GM19397 (cell line): ENCODE results near the gene WDFY3.
"Not testable (repeated sequence)": the region's sequence is repeated elsewhere in the genome, so short reads cannot be mapped to it uniquely, and the experiment has no call there.

Source experiments
- ATAC-seq: cut with Tn5 transposase; IDR thresholded peaks from one replicate; pipeline ENCODE4 v1.9.1; 2021; ENCODE audit warnings: mild to moderate bottlenecking, moderate library complexity; ENCODE audit not compliant: unreplicated experiment

The WDFY3 gene

GRCh38 chr4:84866295-84866694 lies 100.2 kb downstream of the WDFY3 start:
- ATAC-seq: no peak

GRCh38 chr4:84865600-84865999 lies 100.9 kb downstream of the WDFY3 start:
- ATAC-seq: no peak

GRCh38 chr4:84862064-84862463 lies 104.4 kb downstream of the WDFY3 start:
- no peak for ATAC-seq

GRCh38 chr4:84857296-84857695 lies 109.2 kb downstream of the WDFY3 start:
- no peak for ATAC-seq

GRCh38 chr4:84856468-84857049 lies 109.9 kb downstream of the WDFY3 start:
- ATAC-seq: no peak

GRCh38 chr4:84855774-84856173 lies 110.7 kb downstream of the WDFY3 start:
- ATAC-seq: no peak

- ATAC-seq: no peak
Observed at GRCh38 chr4:84852081-84852480, 114.4 kb downstream of the WDFY3 start.

- no peak for ATAC-seq
Observed at GRCh38 chr4:84849051-84849640, 117.3 kb downstream of the WDFY3 start.

- no peak for ATAC-seq
Observed at GRCh38 chr4:84848432-84848831, 118.1 kb downstream of the WDFY3 start.

- ATAC-seq: no peak
Observed at GRCh38 chr4:84847978-84848377, 118.5 kb downstream of the WDFY3 start.

- no peak for ATAC-seq
Observed at GRCh38 chr4:84846985-84847384, 119.5 kb downstream of the WDFY3 start.

GRCh38 chr4:84841435-84841834 lies 125.1 kb downstream of the WDFY3 start:
- ATAC-seq: no peak

- ATAC-seq: no peak
Observed at GRCh38 chr4:84837751-84838150, 128.7 kb downstream of the WDFY3 start.

GRCh38 chr4:84829633-84830032 lies 136.9 kb downstream of the WDFY3 start:
- not testable (repeated sequence) for ATAC-seq

GRCh38 chr4:84826681-84827080 lies 139.8 kb downstream of the WDFY3 start:
- no peak for ATAC-seq

GRCh38 chr4:84825701-84826341 lies 140.7 kb downstream of the WDFY3 start:
- no peak for ATAC-seq

GRCh38 chr4:84821064-84821463 lies 145.4 kb downstream of the WDFY3 start:
- ATAC-seq: no peak

GRCh38 chr4:84814094-84814750 lies 152.3 kb downstream of the WDFY3 start:
- no peak for ATAC-seq

GRCh38 chr4:84809946-84810345 lies 156.5 kb downstream of the WDFY3 start:
- no peak for ATAC-seq

- no peak for ATAC-seq
Observed at GRCh38 chr4:84808332-84808731, 158.2 kb downstream of the WDFY3 start.

- ATAC-seq: not testable (repeated sequence)
Observed at GRCh38 chr4:84806541-84806940, 159.9 kb downstream of the WDFY3 start.

GRCh38 chr4:84804136-84804535 lies 162.4 kb downstream of the WDFY3 start:
- ATAC-seq: no peak
